Left ventricle myocardium inferior (tissue), 1 donor: ENCODE data around the gene IL11. TPM values are rescaled to one million over a fixed set of nuclear protein-coding genes. Genes with fewer than 3 reads are reported as not detected.
"Not testable (repeated sequence)": the region's sequence is repeated elsewhere in the genome, so short reads cannot be mapped to it uniquely, and the experiment has no call there.

Experiments
- DNase-seq: peaks from one replicate; pipeline ENCODE4 v3.0.0-alpha.2; 2020
- H3K27ac ChIP-seq: fragments of 200-600 bp; replicated peaks from 2 replicates; pipeline ENCODE4 v1.8.0; 2021
- H3K27me3 ChIP-seq: fragments of 200-600 bp; 2 replicates; pipeline ENCODE4 v1.8.0; 2021; ENCODE audit warnings: low read depth
- H3K36me3 ChIP-seq: fragments of 200-600 bp; 2 replicates; pipeline ENCODE4 v1.8.0; 2021
- H3K4me1 ChIP-seq: fragments of 200-600 bp; 2 replicates; pipeline ENCODE4 v1.8.0; 2021
- H3K4me3 ChIP-seq: fragments of 200-600 bp; 2 replicates; pipeline ENCODE4 v1.8.0; 2021; ENCODE audit warnings: mild to moderate bottlenecking, moderate library complexity
- H3K9me3 ChIP-seq: fragments of 200-600 bp; replicated peaks from 2 replicates; pipeline ENCODE4 v1.8.0; 2021
- CTCF ChIP-seq: fragments of 200-600 bp; IDR thresholded peaks from 2 replicates; pipeline ENCODE4 v1.8.0; 2021; ENCODE audit warnings: antibody characterized with exemption, mild to moderate bottlenecking, borderline replicate concordance
- intact Hi-C: fragments of 100-400 bp; cut with micrococcal nuclease; formaldehyde crosslinking; loops from one replicate; pipeline ENCODE4 v1.11.0; 2022
- total RNA-seq: library from RNA; stranded (reverse); fragmentation: NEBNext Ultra II Directional; extraction: Animal tissue kit (Norgen Biotek cat#: 25700); gene quantifications from one replicate; pipeline ENCODE4 v1.2.1, GENCODE V29; 2021
- donor health status: DM: no; HTN: yes; CAD: no; lungs with severe emphysema.

Gene IL11
- total RNA-seq, 1 donor from 2014 or later, result not detected

DNA sequence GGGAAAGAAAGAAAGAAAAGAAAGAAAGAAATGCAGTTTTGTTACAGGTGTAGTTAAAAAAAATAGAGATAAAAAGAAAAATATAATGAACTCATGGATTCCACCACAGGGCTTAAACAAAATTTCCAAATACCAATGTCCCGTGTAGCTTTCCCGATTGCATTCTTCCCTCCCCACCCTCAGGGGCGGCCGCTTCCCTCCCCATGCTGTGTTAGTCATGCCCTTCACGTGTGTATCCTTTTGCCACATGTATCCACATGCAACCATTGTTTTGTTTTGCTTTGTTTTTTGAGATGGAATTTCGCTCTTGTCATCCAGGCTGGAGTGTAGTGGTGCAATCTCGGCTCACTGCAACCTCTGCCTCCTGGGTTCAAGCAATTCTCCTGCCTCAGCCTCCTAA lies 34.2 kb downstream of the IL11 start:
- Histone ChIP-seq H3K4me3 (no peak overlapping the region), H3K4me1 (peaks cover 20% of the 10 kb centered on the region), H3K9me3 (no peaks in the 10 kb centered on the region), H3K27me3 (peaks cover 24% of the 10 kb centered on the region), H3K36me3 (no peaks in the 10 kb centered on the region), H3K27ac (no peak overlapping the region)
- TF ChIP-seq CTCF, result no peak
- no peak for DNase-seq
- intact Hi-C loops, result no loop called here

GRCh38 chr19:55333870-55334269 lies 36.4 kb downstream of the IL11 start:
- peaks cover 5% of the 10 kb centered on the region for H3K4me1 ChIP-seq
- no peak overlapping the region for H3K4me3 ChIP-seq
- no peak for TF ChIP-seq CTCF
- no peak overlapping the region for H3K27ac ChIP-seq
- H3K9me3 ChIP-seq, result no peaks in the 10 kb centered on the region
- intact Hi-C loops, result no loop called here
- DNase-seq, result no peak
- H3K36me3 ChIP-seq, result no peaks in the 10 kb centered on the region
- peaks cover 37% of the 10 kb centered on the region for H3K27me3 ChIP-seq

GRCh38 chr19:55329791-55330190 lies 40.5 kb downstream of the IL11 start:
- H3K4me3 ChIP-seq, DNase-seq, intact Hi-C loops, H3K4me1 ChIP-seq, H3K27ac ChIP-seq, H3K9me3 ChIP-seq, H3K36me3 ChIP-seq: not testable (repeated sequence)
- H3K27me3 ChIP-seq, result peaks cover 33% of the 10 kb centered on the region

DNA sequence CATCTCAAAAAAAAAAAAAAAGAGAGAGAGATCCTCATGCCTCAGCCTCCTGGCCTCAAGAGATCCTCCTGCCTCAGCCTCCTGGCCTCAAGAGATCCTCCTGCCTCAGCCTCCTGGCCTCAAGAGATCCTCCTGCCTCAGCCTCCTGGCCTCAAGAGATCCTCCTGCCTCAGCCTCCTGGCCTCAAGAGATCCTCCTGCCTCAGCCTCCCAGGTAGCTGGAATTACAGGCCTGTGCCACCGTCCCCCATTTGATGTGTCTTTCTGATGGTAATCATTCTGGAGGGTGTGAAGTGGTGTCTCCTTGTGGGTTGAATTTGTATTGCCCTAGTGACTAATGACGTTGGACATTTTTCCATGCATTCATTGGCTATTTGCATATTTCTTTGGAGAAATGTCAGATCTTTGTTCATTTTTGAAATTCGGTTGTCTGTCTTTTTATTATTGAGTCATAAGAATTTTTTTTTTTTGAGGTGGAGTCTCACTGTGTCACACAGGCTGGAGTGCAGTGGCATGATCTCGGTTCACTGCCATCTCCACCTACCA lies 41.4 kb downstream of the IL11 start:
- intact Hi-C loops, H3K36me3 ChIP-seq, DNase-seq: not testable (repeated sequence)

GRCh38 chr19:55325172-55325571 lies 45.1 kb downstream of the IL11 start, which contains the start of gene TMEM150B:
Gene TMEM150B, minus strand, starts transcription at chr19:55325341. Its CDS starts 4,305 bp downstream, at chr19:55321036.
- TF ChIP-seq CTCF, result no peak

More for the DNA sequence above, 41.4 kb downstream of the IL11 start:
- H3K27me3 ChIP-seq, result peaks cover 24% of the 10 kb centered on the region
- not testable (repeated sequence) for H3K4me3 ChIP-seq, H3K4me1 ChIP-seq, H3K9me3 ChIP-seq, H3K27ac ChIP-seq

GRCh38 chr19:55324662-55325061 lies 45.6 kb downstream of the IL11 start:
- Histone ChIP-seq H3K27me3 (peaks cover 37% of the 10 kb centered on the region), H3K4me3 (peak overlapping the region; percentile 27), H3K27ac (peak overlapping the region; percentile 8), H3K9me3 (no peaks in the 10 kb centered on the region), H3K36me3 (no peaks in the 10 kb centered on the region), H3K4me1 (no peaks in the 10 kb centered on the region)
- TF ChIP-seq CTCF, result no peak
- intact Hi-C loops, result no loop called here
- no peak for DNase-seq

More at GRCh38 chr19:55325172-55325571, 45.1 kb downstream of the IL11 start, which contains the start of gene TMEM150B:
- no peaks in the 10 kb centered on the region for H3K4me1 ChIP-seq
- H3K36me3 ChIP-seq, result no peaks in the 10 kb centered on the region
- H3K4me3 ChIP-seq, result peak within 1 kb of the TSS; percentile 27
- H3K27me3 ChIP-seq, result peaks cover 36% of the 10 kb centered on the region
- intact Hi-C loops, result no loop called here
- no peak for DNase-seq
- no peaks in the 10 kb centered on the region for H3K9me3 ChIP-seq
- H3K27ac ChIP-seq, result peak within 1 kb of the TSS; percentile 8
